Measurements from ENCODE around the gene TNNI3K.

TNNI3K gene

DNA sequence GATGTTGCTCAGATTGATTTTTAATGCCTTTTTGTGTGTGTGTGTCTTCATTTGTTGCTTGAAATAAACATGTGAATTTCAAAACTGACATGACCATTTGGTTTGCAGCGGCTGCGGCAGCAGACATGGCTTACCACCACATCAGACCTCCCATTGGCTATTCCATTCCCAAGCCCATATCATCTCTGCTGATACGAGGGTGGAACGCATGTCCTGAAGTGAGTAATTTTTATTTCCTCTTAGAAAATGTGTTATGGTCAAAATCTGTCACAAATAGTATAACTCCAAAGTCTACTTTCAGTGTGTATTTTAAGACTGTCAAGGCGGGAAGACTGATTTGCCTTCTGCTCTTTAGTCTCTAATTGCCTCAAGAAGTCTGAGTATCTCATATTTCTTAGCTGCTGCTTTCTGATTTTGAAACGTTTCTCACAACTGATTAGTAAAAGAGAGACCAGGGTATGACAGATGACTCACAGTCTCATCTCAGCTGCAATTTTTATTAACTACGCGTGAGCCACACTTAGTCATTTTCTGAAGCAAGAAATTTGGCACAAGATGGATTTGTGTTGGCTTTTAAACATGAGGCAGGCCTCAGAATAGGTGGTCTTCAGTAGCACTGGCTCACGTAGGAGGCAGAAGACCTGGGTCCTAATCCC is 228.3 kb downstream of the TNNI3K start:
- H3K27me3 ChIP-seq (replicated peaks; ENCODE audit: insufficient read depth, low read length), result no peaks in the 10 kb centered on the region
- DNase-seq, result no peak
- H4K20me1 ChIP-seq (ENCODE audit: insufficient read depth, low read length), result no peaks in the 10 kb centered on the region
- no peaks in the 10 kb centered on the region for H3K36me3 ChIP-seq (replicated peaks; ENCODE audit: insufficient read depth, low read length)
- no peaks in the 10 kb centered on the region for H3K79me2 ChIP-seq (ENCODE audit: low read length)
- no peaks in the 10 kb centered on the region for H3K4me1 ChIP-seq (ENCODE audit: low read length)
- H3K4me2 ChIP-seq (ENCODE audit: low read depth, low read length), result no peak overlapping the region
- no peak for TF ChIP-seq EZH2phosphoT487 (IDR thresholded peaks at IDR 0.05; ENCODE audit: low read length)
- TF ChIP-seq, protein P1, sequence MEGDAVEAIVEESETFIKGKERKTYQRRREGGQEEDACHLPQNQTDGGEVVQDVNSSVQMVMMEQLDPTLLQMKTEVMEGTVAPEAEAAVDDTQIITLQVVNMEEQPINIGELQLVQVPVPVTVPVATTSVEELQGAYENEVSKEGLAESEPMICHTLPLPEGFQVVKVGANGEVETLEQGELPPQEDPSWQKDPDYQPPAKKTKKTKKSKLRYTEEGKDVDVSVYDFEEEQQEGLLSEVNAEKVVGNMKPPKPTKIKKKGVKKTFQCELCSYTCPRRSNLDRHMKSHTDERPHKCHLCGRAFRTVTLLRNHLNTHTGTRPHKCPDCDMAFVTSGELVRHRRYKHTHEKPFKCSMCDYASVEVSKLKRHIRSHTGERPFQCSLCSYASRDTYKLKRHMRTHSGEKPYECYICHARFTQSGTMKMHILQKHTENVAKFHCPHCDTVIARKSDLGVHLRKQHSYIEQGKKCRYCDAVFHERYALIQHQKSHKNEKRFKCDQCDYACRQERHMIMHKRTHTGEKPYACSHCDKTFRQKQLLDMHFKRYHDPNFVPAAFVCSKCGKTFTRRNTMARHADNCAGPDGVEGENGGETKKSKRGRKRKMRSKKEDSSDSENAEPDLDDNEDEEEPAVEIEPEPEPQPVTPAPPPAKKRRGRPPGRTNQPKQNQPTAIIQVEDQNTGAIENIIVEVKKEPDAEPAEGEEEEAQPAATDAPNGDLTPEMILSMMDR (IDR thresholded peaks at IDR 0.05; ENCODE audit: low read length), result no peak
- TF ChIP-seq EZH2 (optimal IDR thresholded peaks at IDR 0.05; ENCODE audit: low read depth, low read length), result no peak
- H3K9me2 ChIP-seq (replicated peaks; ENCODE audit: insufficient read depth, low read length), result no peaks in the 10 kb centered on the region
- no peak overlapping the region for H3K4me3 ChIP-seq (ENCODE audit: low read length)
- no peak overlapping the region for H3K27ac ChIP-seq (ENCODE audit: low read length)
- H2AFZ ChIP-seq (ENCODE audit: low read length), result no peak overlapping the region
- no peaks in the 10 kb centered on the region for H3F3A ChIP-seq (ENCODE audit: insufficient read depth, low read length)
- H3K9ac ChIP-seq (ENCODE audit: low read length), result no peak overlapping the region
- no peaks in the 10 kb centered on the region for H3K9me3 ChIP-seq (replicated peaks; ENCODE audit: insufficient read depth, low read length)

DNA sequence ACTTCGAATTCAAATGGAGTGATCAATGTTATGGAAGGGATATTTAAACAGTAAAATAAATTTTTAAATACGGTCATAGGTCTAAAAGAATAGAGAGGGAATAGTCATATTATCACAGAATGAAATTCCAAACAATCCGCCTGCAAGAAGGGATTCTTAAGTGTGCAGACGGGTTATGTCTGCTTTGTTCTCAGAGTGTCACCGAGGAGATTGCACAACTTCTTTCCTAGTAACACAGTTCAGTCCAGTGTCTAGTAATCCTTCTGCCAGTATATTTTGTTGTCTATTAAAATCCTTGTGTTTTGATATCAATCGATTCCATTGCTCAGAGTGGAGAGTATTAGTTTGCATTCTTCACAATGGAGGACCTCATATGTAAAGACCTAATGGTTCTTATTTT is 228.8 kb downstream of the TNNI3K start:
- H3K4me1 ChIP-seq (ENCODE audit: low read length), result no peaks in the 10 kb centered on the region
- H3K4me3 ChIP-seq (ENCODE audit: low read length), result no peak overlapping the region
- no peak overlapping the region for H3K27ac ChIP-seq (ENCODE audit: low read length)
- H3K36me3 ChIP-seq (replicated peaks; ENCODE audit: insufficient read depth, low read length), result no peaks in the 10 kb centered on the region
- H3F3A ChIP-seq (ENCODE audit: insufficient read depth, low read length), result no peaks in the 10 kb centered on the region
- H3K9me3 ChIP-seq (replicated peaks; ENCODE audit: insufficient read depth, low read length), result no peaks in the 10 kb centered on the region
- no peaks in the 10 kb centered on the region for H4K20me1 ChIP-seq (ENCODE audit: insufficient read depth, low read length)
- H3K27me3 ChIP-seq (replicated peaks; ENCODE audit: insufficient read depth, low read length), result no peaks in the 10 kb centered on the region
- no peaks in the 10 kb centered on the region for H3K79me2 ChIP-seq (ENCODE audit: low read length)
- H3K4me2 ChIP-seq (ENCODE audit: low read depth, low read length), result no peak overlapping the region
- no peak overlapping the region for H3K9ac ChIP-seq (ENCODE audit: low read length)
- TF ChIP-seq, protein P1 (IDR thresholded peaks at IDR 0.05; ENCODE audit: low read length), result no peak
- no peak for TF ChIP-seq EZH2phosphoT487 (IDR thresholded peaks at IDR 0.05; ENCODE audit: low read length)
- TF ChIP-seq EZH2 (optimal IDR thresholded peaks at IDR 0.05; ENCODE audit: low read depth, low read length), result no peak
- H2AFZ ChIP-seq (ENCODE audit: low read length), result no peak overlapping the region
- DNase-seq, result no peak
- no peaks in the 10 kb centered on the region for H3K9me2 ChIP-seq (replicated peaks; ENCODE audit: insufficient read depth, low read length)

DNA sequence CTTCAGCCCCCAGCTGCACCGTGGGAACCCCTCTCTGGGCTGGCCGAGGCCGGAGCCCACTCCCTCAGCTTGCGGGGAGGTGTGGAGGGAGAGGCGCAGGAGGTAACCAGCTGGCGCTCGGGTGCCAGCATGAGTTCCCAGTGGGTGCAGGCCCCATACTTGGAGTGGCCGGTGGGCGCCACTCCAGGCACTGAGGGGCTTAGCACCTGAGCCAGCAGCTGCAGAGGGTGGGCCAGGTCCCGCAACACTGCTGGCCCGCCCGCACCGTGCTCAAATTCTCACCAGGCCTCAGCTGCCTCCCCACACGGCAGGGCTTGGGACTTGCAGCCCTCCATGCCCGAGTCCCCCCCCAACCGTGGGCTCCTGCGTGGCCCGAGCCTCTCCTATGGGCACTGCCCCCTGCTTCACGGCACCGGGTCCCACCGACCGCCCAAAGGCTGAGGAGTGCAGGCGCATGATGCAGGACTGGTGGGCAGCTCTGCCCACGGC is 230.1 kb downstream of the TNNI3K start:
- H3K4me3 ChIP-seq (ENCODE audit: low read length), result no peak overlapping the region
- TF ChIP-seq, protein P1 (IDR thresholded peaks at IDR 0.05; ENCODE audit: low read length), result no peak
- TF ChIP-seq EZH2phosphoT487 (IDR thresholded peaks at IDR 0.05; ENCODE audit: low read length) (no peak), EZH2 (optimal IDR thresholded peaks at IDR 0.05; ENCODE audit: low read depth, low read length) (no peak)
- no peaks in the 10 kb centered on the region for H3K4me1 ChIP-seq (ENCODE audit: low read length)
- no peaks in the 10 kb centered on the region for H4K20me1 ChIP-seq (ENCODE audit: insufficient read depth, low read length)
- DNase-seq, result no peak
- no peak overlapping the region for H3K27ac ChIP-seq (ENCODE audit: low read length)
- H3K9ac ChIP-seq (ENCODE audit: low read length), result no peak overlapping the region
- no peaks in the 10 kb centered on the region for H3K9me3 ChIP-seq (replicated peaks; ENCODE audit: insufficient read depth, low read length)
- no peaks in the 10 kb centered on the region for H3K27me3 ChIP-seq (replicated peaks; ENCODE audit: insufficient read depth, low read length)
- no peaks in the 10 kb centered on the region for H3F3A ChIP-seq (ENCODE audit: insufficient read depth, low read length)
- no peaks in the 10 kb centered on the region for H3K79me2 ChIP-seq (ENCODE audit: low read length)
- no peak overlapping the region for H3K4me2 ChIP-seq (ENCODE audit: low read depth, low read length)
- H3K9me2 ChIP-seq (replicated peaks; ENCODE audit: insufficient read depth, low read length), result no peaks in the 10 kb centered on the region
- H3K36me3 ChIP-seq (replicated peaks; ENCODE audit: insufficient read depth, low read length), result no peaks in the 10 kb centered on the region
- no peak overlapping the region for H2AFZ ChIP-seq (ENCODE audit: low read length)
